Natural killer cell (primary cell): Measurements from ENCODE around the gene LRSAM1. TPM values are rescaled to one million over a fixed set of nuclear protein-coding genes. Genes with fewer than 3 reads are reported as not detected.

ENCODE experiments used
- ATAC-seq, 3 donors: fragments of 150-1000 bp in 2 of 3; fragments of 200-7000 bp in 1 of 3; cut with Tn5 transposase; 1 replicate in 1 of 3; 2 replicates in 2 of 3; pipeline ENCODE4 v1.10.0; 2021; ENCODE audit warnings: mild to moderate bottlenecking in 2 of 3, moderate library complexity in 2 of 3
- DNase-seq, 2 donors: peaks; one replicate each; pipeline versions ENCODE4 v3.0.0 to v3.0.0-alpha.2; 2013 to 2021; ENCODE audit warnings: mixed read lengths in 1 of 2
- H3K27ac ChIP-seq: one replicate; pipeline ENCODE4 v1.5.1; 2013; ENCODE audit warnings: mild to moderate bottlenecking, low read length
- H3K27me3 ChIP-seq: one replicate; pipeline ENCODE4 v1.6.1; 2013; ENCODE audit warnings: low read length; ENCODE audit not compliant: control insufficient read depth, insufficient read depth
- H3K36me3 ChIP-seq: one replicate; pipeline ENCODE4 v1.6.1; 2013; ENCODE audit warnings: low read length; ENCODE audit not compliant: control insufficient read depth, insufficient read depth
- H3K4me1 ChIP-seq: one replicate; pipeline ENCODE4 v1.6.1; 2013; ENCODE audit warnings: low read length; ENCODE audit not compliant: control insufficient read depth, insufficient read depth
- H3K4me3 ChIP-seq: one replicate; pipeline ENCODE4 v1.5.1; 2013; ENCODE audit warnings: low read length
- H3K9me3 ChIP-seq: one replicate; pipeline ENCODE4 v1.6.1; 2013; ENCODE audit warnings: low read length; ENCODE audit not compliant: control insufficient read depth, insufficient read depth
- H3K27ac Mint-ChIP-seq, 2 donors: one replicate each; pipeline ENCODE4 v1.8.0; 2022; ENCODE audit warnings: mild to moderate bottlenecking in 2 of 2, mixed read lengths in 2 of 2, moderate library complexity in 1 of 2
- H3K27me3 Mint-ChIP-seq, 2 donors: one replicate each; pipeline ENCODE4 v1.8.0; 2022; ENCODE audit warnings: low read depth in 2 of 2, mixed read lengths in 2 of 2
- H3K36me3 Mint-ChIP-seq: one replicate; pipeline ENCODE4 v1.8.0; 2022; ENCODE audit warnings: mixed read lengths
- H3K4me1 Mint-ChIP-seq, 2 donors: one replicate each; pipeline ENCODE4 v1.8.0; 2022; ENCODE audit warnings: mixed read lengths in 2 of 2
- H3K4me3 Mint-ChIP-seq: one replicate; pipeline ENCODE4 v1.8.0; 2022; ENCODE audit warnings: mild to moderate bottlenecking, moderate library complexity, mixed read lengths
- H3K9me3 Mint-ChIP-seq, 2 donors: one replicate each; pipeline ENCODE4 v1.8.0; 2022; ENCODE audit warnings: mixed read lengths in 2 of 2
- CTCF ChIP-seq: fragments of 200-600 bp; IDR thresholded peaks from one replicate; pipeline ENCODE4 v1.8.0; 2022; ENCODE audit warnings: antibody characterized with exemption
- WGBS: methylation state at CpG from one replicate; pipeline ENCODE4 v1.1.7; 2013; ENCODE audit warnings: missing lambda C conversion rate; ENCODE audit not compliant: insufficient coverage; 5-methylcytosine and 5-hydroxymethylcytosine counted together
- intact Hi-C: fragments of 100-400 bp; cut with micrococcal nuclease; formaldehyde crosslinking; loops from one replicate; pipeline ENCODE4 v1.14.2; 2022
- total RNA-seq, 4 donors: library from RNA; stranded (reverse); fragments of 120-200 nt in 1 of 4; gene quantifications; one replicate each; pipeline versions ENCODE4 v1.2.3 to v1.2.4, GENCODE V29; 2013 to 2022

Gene LRSAM1
- total RNA-seq, 3 donors from 2014 or later (not counting 1 experiment from before 2014, with no cell fraction given): 17.4 to 24.6 (median 20.7) TPM

- intact Hi-C loops: no loop called here
Measured at GRCh38 chr9:127404631-127405030, 46.7 kb upstream of the LRSAM1 start.

GRCh38 chr9:127405344-127406125, 45.8 kb upstream of the LRSAM1 start:
- H3K36me3 Mint-ChIP-seq: no peaks in the 10 kb centered on the region
- Histone ChIP-seq H3K9me3 (no peaks in the 10 kb centered on the region), H3K27me3 (no peaks in the 10 kb centered on the region), H3K27ac (no peak overlapping the region), H3K36me3 (no peaks in the 10 kb centered on the region), H3K4me1 (no peaks in the 10 kb centered on the region), H3K4me3 (no peak overlapping the region)
- H3K27me3 Mint-ChIP-seq: no peaks in the 10 kb centered on the region
- no peak for TF ChIP-seq CTCF
- WGBS: 96% methylated on average over 20 of the region's 20 CpGs
- H3K9me3 Mint-ChIP-seq: no peaks in the 10 kb centered on the region
- H3K27ac Mint-ChIP-seq: no peak overlapping the region
- intact Hi-C loops: no loop called here
- peaks cover 0 to 4% of the 10 kb centered on the region in 2 donors for H3K4me1 Mint-ChIP-seq
- no peak overlapping the region for H3K4me3 Mint-ChIP-seq
- DNase-seq (no peak), ATAC-seq (no peak)

More at GRCh38 chr9:127404631-127405030, 46.7 kb upstream of the LRSAM1 start:
- no peak overlapping the region for H3K27ac Mint-ChIP-seq
- TF ChIP-seq CTCF: no peak
- no peaks in the 10 kb centered on the region for H3K27me3 ChIP-seq
- no peaks in the 10 kb centered on the region for H3K9me3 ChIP-seq
- peaks cover 2% of the 10 kb centered on the region for H3K36me3 ChIP-seq
- no peaks in the 10 kb centered on the region for H3K9me3 Mint-ChIP-seq
- H3K27ac ChIP-seq: no peak overlapping the region
- ATAC-seq (no peak), DNase-seq (no peak)
- H3K4me3 Mint-ChIP-seq: no peak overlapping the region
- no peaks in the 10 kb centered on the region for H3K4me1 ChIP-seq
- no peaks in the 10 kb centered on the region for H3K36me3 Mint-ChIP-seq
- H3K4me3 ChIP-seq: no peak overlapping the region
- 94% methylated on average over 23 of the region's 23 CpGs for WGBS
- H3K4me1 Mint-ChIP-seq: peaks cover 0 to 4% of the 10 kb centered on the region in 2 donors
- no peaks in the 10 kb centered on the region for H3K27me3 Mint-ChIP-seq

GRCh38 chr9:127406799-127407491, 44.4 kb upstream of the LRSAM1 start:
- Histone ChIP-seq H3K4me3 (no peak overlapping the region), H3K36me3 (no peaks in the 10 kb centered on the region), H3K27ac (no peak overlapping the region), H3K9me3 (no peaks in the 10 kb centered on the region), H3K27me3 (no peaks in the 10 kb centered on the region), H3K4me1 (no peaks in the 10 kb centered on the region)
- H3K9me3 Mint-ChIP-seq: no peaks in the 10 kb centered on the region
- peaks cover 0 to 4% of the 10 kb centered on the region in 2 donors for H3K4me1 Mint-ChIP-seq
- no peaks in the 10 kb centered on the region for H3K27me3 Mint-ChIP-seq
- no peak for TF ChIP-seq CTCF
- DNase-seq (no peak), ATAC-seq (no peak)
- no peak overlapping the region for H3K4me3 Mint-ChIP-seq
- 93% methylated on average over 13 of the region's 13 CpGs for WGBS
- no peak overlapping the region for H3K27ac Mint-ChIP-seq
- H3K36me3 Mint-ChIP-seq: no peaks in the 10 kb centered on the region
- intact Hi-C loops: no loop called here
